Endometrium (tissue), 2 donors: Measurements from ENCODE around the gene CYP8B1.

ENCODE experiments used
- FAIRE-seq: peaks from 2 replicates; lab custom pipeline; 2012; peaks lifted over from hg19 to GRCh38; lab: Jason Lieb, UNC
- donor health status: control.
- donor health status: control.

Gene CYP8B1, protein sequence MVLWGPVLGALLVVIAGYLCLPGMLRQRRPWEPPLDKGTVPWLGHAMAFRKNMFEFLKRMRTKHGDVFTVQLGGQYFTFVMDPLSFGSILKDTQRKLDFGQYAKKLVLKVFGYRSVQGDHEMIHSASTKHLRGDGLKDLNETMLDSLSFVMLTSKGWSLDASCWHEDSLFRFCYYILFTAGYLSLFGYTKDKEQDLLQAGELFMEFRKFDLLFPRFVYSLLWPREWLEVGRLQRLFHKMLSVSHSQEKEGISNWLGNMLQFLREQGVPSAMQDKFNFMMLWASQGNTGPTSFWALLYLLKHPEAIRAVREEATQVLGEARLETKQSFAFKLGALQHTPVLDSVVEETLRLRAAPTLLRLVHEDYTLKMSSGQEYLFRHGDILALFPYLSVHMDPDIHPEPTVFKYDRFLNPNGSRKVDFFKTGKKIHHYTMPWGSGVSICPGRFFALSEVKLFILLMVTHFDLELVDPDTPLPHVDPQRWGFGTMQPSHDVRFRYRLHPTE

GRCh38 chr3:42875325-42876151 lies at the start of gene CYP8B1:
Gene CYP8B1 (minus strand): TSS chr3:42875879. CDS start chr3:42875816, 63 bp downstream.
- FAIRE-seq: no peak

- no peak for FAIRE-seq
These were observed 47.9 kb upstream of the CYP8B1 start for GRCh38 chr3:42923606-42924005.

DNA sequence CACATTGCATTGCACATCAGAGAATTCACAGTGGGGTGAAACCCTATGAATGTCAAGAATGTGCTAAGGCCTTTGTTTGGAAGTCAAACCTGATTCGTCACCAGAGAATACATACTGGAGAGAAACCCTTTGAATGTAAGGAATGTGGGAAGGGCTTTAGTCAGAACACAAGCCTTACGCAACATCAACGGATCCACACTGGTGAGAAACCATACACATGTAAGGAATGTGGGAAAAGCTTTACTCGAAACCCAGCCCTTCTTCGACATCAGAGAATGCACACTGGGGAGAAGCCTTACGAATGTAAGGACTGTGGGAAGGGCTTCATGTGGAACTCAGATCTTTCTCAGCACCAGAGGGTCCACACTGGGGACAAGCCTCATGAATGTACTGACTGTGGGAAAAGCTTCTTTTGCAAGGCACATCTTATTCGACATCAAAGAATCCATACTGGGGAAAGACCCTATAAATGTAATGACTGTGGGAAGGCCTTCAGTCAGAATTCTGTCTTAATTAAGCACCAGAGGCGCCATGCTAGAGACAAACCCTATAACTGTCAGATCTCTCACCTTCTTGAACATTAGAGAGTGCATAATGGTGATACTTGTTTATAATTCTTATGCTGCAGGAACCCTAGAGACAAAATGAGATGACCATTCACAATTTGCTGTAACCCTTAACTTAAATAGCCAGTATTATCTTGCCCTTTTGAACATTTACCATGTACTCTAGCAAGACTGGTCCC lies 39.3 kb upstream of the CYP8B1 start:
- FAIRE-seq: no peak

- FAIRE-seq: no peak
These were observed 35.9 kb upstream of the CYP8B1 start for GRCh38 chr3:42911551-42911950.

DNA sequence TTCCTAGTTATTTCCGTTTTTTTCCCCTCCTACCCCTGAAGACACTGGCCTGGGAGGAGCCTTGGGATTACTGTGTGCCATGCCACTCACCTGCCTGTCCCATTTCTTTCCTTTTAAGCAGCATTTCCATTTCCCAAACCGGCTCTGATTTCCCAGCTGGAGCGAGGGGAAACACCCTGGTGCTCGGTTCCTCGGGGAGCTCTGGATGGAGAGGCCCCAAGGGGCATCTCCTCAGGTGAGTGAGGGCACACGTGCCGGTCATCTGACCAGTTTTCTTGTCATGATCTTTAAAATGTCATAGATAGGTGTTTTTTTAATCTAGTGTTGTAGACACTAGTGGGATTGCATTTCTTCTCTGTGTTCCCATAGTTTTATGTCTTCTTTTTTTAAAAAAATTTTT lies 33.0 kb upstream of the CYP8B1 start:
- no peak for FAIRE-seq

DNA sequence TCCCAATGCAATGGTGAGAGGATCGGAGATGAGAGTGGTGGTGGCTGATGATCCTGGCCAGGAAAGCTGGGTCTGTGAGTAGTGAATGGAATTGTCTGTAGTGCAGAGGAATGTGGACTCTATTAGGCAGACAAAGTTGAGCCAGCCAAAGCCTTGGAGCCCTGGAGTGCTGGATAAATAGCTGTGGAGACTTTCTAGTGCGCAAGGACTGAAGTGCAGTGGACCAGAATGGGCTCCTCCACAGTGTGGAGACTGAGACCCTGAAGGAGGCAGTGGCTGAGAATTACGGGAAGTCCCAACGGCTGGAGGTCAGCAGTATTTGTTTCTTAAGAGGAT lies 31.1 kb upstream of the CYP8B1 start:
- FAIRE-seq: no peak

DNA sequence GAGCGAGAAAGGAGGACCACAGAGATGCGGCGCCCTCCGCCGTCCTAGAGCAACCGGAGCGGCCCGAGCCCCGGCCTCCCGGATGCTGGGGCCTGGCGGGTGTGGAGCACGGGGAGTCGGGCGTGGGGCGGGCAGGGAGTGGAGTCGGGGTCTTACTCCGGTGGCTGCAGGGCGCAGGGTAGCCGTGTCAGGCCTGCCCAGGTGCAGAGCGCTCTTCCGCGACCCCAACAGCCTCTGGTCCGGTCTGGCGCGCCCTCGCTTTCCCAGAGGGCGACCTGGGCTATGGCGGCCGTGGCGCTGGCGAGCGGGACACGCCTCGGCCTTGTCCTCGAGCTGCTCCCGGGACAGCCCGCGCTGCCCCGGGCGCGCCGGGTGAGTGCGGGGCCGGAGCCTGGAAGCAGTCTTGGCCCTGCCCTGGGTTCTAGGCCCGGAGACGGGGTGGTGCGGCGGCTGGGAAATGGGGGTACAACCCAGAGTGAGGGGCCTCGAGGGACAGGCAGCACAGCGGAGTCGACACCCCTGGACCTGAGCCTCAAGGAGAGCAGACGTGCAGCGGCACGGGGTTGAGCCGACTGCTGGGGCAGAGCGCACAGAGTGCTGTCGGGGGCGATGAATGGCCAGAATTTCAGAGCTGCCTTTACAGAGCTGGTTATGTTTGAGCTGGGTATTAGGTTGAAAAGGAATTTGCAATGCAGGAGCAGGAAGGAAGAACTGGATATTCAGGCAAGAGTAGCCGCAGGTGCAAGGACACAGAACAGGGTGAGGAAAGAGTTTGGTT lies 30.6 kb upstream of the CYP8B1 start, which contains the start of gene ZNF662:
Gene ZNF662 (plus strand): TSS at position 73 of the 778 bp plus-strand sequence. CDS start 1,973 bp downstream, outside the sequence.
- FAIRE-seq: no peak

DNA sequence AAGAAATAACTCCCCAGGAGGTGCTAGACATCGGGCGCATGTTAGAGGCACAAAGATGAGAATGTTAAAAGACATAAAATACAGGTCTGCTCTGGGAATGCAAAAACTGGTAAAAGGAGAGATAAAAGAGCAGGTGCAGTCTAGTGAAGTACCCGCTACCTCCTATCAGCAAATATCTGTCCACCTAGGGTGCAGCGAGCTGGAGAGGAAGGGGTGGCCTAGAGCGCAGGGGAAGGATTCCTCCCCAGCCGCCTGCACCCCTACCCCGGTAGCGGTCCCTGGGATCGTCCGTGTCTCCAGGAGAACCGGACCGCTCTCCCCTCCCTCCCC lies 30.0 kb upstream of the CYP8B1 start:
- FAIRE-seq: no peak

DNA sequence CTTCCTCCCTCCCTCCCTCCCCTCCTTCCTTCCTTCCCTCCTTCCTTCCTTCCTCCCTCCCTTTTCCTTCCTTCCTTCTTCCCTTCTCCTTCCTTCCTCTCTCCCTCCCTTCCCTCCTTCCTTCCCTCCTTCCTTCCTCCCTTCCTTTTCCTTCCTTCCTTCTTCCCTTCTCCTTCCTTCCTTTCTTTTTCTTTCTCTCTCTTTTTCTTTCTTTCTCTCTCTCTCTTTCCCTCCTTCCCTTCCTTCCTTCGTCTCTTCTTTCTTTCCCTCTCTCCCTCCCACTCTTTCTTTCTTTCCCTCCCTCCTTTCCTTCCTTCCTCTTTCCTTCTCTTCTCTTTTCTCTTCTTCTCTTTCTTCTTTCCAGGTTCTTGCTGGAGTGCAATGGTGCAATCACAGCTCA lies 28.4 kb upstream of the CYP8B1 start:
- no peak for FAIRE-seq

- no peak for FAIRE-seq
These were observed 26.6 kb upstream of the CYP8B1 start for GRCh38 chr3:42902257-42902656.

- FAIRE-seq: no peak
These were observed 25.4 kb upstream of the CYP8B1 start for GRCh38 chr3:42901073-42901415.

DNA sequence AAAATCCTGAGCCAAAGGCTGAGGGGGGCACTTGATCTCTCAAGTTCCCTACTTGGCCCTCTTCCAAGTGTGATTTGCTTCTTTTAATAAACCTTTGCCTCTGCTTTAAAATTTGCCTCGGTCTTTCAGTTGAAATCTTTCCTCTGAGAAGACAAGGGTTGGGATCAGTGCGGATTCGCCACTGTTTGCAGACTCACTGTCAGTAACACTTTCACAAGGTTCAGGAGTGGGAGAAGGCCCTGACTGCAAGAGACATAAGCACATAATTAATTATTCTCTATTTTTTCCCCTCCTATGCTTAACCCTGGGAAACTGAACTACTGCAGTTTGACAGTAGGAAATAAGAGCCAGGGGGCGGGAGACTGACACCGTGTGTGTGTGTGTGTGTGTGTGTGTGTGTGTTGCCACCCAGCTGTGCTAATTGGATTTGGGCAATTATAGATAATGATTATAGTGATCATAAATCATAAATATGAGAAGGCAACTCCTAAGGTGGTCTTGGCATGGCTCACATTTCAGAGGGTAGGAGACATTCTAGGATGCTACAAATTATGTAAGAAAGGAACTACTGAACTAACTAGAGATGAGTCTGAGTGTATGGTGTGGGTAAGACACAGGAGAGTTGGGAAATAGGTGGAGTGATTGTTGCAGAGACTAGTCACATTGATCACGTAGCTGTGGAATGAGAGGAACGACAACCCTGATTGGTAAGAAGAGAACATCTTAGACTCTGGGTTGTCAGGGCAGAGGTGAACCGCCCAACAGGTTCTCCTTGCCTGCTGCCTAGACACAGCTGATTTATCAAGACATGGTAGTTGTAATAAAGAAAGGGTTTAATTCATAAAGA lies 24.8 kb upstream of the CYP8B1 start:
- no peak for FAIRE-seq

- no peak for FAIRE-seq
These were observed 23.4 kb upstream of the CYP8B1 start for GRCh38 chr3:42898896-42899675.

- no peak for FAIRE-seq
These were observed 19.8 kb upstream of the CYP8B1 start for GRCh38 chr3:42895580-42895868.

- FAIRE-seq: no peak
These were observed 19.3 kb upstream of the CYP8B1 start for GRCh38 chr3:42894698-42895579.

DNA sequence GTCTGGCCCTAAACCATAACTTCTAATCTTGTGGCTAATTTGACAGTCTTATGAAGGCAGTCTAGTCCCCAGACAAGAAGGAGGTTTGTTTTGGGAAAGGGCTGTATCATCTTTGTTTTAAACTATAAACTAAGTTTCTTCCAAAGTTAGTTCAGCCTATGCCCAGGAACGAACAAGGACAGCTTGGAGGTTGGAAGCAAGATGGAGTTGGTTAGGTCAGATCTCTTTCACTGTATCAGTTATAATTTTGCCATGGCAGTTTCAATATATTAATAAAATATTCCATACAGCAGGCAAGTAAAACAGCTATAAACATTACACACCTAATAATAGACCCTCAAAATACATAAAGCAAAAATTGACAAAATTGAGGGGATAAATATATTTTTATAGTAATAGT lies 17.1 kb upstream of the CYP8B1 start:
- FAIRE-seq: no peak

GRCh38 chr3:42892169-42892568 lies 16.5 kb upstream of the CYP8B1 start:
- FAIRE-seq: no peak

DNA sequence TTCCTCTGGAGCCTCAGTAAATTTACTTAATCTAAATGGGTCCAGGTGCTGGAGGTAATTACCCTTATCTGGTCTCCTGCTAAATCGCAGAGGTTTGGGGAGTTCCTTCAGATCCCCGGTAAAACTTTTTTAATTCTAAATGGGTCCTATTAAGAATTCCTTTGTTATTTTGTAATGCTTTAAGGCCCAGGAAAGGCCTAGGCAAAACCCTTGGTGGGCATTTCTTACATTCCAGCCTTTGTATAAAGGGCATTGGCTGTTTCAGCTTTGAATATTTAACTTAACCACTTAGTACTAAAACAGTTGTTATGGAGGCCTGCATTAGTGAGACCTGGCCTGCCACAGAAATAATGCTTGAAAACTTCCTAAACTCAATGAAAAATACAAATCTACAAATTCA lies 15.4 kb upstream of the CYP8B1 start:
- FAIRE-seq: no peak

GRCh38 chr3:42887084-42887483 lies 11.4 kb upstream of the CYP8B1 start:
- no peak for FAIRE-seq
